ENCODE results near the gene UCN.

UCN gene

DNA sequence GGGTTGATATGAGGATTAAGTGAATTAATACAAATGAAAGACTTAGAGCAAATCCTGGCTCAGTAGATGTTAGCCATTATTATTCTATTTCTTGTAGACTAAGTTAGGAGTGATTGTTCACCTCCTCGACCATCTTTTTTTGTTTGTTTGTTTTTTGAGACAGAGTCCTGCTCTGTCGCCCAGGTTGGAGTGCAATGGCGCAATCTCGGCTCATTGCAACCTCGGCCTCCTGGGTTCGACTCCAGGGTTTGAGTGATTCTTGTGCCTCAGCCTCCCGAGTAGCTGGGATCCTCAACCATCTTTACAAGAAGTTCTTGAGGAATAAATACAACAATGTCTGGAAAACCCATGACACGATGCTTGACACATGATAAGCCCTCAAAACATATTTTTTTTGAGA lies 13.3 kb downstream of the UCN start:
- no peak for DNase-seq
- Mint-ChIP-seq H3K4me3 (no peak overlapping the region), H3K9me3 (no peaks in the 10 kb centered on the region), H3K36me3 (ENCODE audit: low read depth) (no peaks in the 10 kb centered on the region), H3K27ac (no peak overlapping the region), H3K27me3 (ENCODE audit: low read depth, poor library complexity) (peaks cover 72% of the 10 kb centered on the region), H3K4me1 (peaks cover 21% of the 10 kb centered on the region)
- TF ChIP-seq, protein P1, sequence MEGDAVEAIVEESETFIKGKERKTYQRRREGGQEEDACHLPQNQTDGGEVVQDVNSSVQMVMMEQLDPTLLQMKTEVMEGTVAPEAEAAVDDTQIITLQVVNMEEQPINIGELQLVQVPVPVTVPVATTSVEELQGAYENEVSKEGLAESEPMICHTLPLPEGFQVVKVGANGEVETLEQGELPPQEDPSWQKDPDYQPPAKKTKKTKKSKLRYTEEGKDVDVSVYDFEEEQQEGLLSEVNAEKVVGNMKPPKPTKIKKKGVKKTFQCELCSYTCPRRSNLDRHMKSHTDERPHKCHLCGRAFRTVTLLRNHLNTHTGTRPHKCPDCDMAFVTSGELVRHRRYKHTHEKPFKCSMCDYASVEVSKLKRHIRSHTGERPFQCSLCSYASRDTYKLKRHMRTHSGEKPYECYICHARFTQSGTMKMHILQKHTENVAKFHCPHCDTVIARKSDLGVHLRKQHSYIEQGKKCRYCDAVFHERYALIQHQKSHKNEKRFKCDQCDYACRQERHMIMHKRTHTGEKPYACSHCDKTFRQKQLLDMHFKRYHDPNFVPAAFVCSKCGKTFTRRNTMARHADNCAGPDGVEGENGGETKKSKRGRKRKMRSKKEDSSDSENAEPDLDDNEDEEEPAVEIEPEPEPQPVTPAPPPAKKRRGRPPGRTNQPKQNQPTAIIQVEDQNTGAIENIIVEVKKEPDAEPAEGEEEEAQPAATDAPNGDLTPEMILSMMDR (IDR thresholded peaks at IDR 0.05): no peak

DNA sequence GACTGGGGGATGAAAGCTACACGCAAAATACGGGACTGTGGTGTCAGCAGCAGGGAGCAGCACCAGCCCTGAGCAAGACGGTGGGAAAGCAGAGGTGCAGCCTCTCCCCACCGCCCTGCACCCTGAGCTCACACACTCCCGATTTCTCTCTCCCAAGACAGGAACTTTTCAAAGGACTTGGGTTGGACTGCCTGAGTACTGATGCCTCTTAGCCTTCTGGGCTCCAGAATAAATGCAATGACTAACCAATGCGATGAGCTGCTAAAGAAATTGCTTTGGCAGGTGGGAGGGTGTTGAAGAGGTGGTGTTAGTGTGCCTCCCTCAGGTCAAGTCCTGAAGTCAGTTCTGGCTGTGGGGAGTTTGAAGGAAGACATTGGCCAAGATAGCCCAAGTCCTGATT lies 16.4 kb downstream of the UCN start:
- peaks cover 17% of the 10 kb centered on the region for H3K4me1 Mint-ChIP-seq
- DNase-seq: no peak
- no peaks in the 10 kb centered on the region for H3K9me3 Mint-ChIP-seq
- no peaks in the 10 kb centered on the region for H3K36me3 Mint-ChIP-seq (ENCODE audit: low read depth)
- no peak overlapping the region for H3K4me3 Mint-ChIP-seq
- TF ChIP-seq, protein P1 (IDR thresholded peaks at IDR 0.05): no peak
- H3K27ac Mint-ChIP-seq: no peak overlapping the region
- peaks cover 78% of the 10 kb centered on the region for H3K27me3 Mint-ChIP-seq (ENCODE audit: low read depth, poor library complexity)

DNA sequence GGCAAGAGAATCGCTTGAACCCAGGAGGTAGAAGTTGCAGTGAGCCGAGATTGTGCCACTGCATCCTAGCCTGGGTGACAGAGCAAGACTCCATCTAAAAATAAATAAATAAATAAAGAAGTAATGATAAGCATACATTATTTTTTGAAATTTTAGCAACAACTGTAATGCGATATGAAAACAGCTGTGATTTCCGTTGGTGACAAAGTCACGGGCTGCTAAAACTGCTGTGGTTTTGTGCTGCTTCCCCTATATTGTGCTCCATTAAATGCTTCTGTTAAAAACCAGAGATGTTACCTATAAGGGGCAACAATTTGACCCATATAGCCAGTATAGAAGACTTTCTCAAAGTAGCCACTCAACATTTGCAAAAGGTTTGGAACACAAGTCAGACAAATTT lies 17.7 kb downstream of the UCN start:
- no peak for DNase-seq
- H3K36me3 Mint-ChIP-seq (ENCODE audit: low read depth): no peaks in the 10 kb centered on the region
- peaks cover 17% of the 10 kb centered on the region for H3K4me1 Mint-ChIP-seq

DNA sequence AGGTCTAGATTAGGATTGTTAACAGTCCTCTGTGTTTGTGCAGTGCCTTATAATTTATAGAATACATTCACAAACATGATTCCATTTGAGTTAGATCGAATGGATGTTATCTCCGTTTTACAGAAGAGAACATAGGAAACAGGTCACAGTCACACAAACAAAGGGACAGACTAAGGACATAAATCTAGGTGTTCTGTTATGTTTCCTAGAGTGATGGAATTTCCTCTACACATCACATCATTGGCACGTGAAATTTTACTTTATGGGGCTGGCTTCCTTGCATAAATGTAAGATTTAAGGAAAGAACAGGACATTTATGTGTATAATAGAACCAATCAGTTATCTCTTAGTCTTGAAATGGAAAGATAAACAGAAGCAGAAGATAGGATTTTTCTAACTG lies 19.6 kb downstream of the UCN start:
- Mint-ChIP-seq H3K4me1 (peaks cover 16% of the 10 kb centered on the region), H3K27ac (no peak overlapping the region), H3K36me3 (ENCODE audit: low read depth) (no peaks in the 10 kb centered on the region), H3K27me3 (ENCODE audit: low read depth, poor library complexity) (peaks cover 83% of the 10 kb centered on the region), H3K9me3 (no peaks in the 10 kb centered on the region), H3K4me3 (no peak overlapping the region)
- TF ChIP-seq, protein P1 (IDR thresholded peaks at IDR 0.05): no peak
- no peak for DNase-seq

More for the DNA sequence above, 17.7 kb downstream of the UCN start:
- peaks cover 78% of the 10 kb centered on the region for H3K27me3 Mint-ChIP-seq (ENCODE audit: low read depth, poor library complexity)
- no peaks in the 10 kb centered on the region for H3K9me3 Mint-ChIP-seq
- no peak overlapping the region for H3K4me3 Mint-ChIP-seq
- TF ChIP-seq, protein P1 (IDR thresholded peaks at IDR 0.05): no peak
- H3K27ac Mint-ChIP-seq: no peak overlapping the region

DNA sequence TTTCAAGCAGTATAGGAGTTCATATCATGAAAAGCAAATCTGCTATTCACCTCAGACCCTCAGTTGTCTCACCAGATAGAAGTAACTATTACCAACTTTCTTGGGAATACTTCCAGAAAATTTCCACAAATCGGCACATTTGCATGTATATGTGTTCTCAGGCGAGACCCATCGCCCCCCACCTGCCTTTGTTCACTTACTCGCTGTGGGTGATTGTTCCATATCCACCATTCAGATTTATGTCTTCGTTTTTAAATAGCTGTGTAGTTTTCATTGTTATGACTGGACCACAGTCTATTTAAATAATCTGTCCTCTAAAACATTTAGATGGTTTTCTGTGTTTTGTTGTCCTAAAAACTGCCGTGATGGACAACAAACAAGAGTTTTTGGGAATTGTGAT lies 22.8 kb downstream of the UCN start:
- H3K36me3 Mint-ChIP-seq (ENCODE audit: low read depth): no peaks in the 10 kb centered on the region
- no peaks in the 10 kb centered on the region for H3K9me3 Mint-ChIP-seq
- H3K27ac Mint-ChIP-seq: no peak overlapping the region
- H3K4me1 Mint-ChIP-seq: peaks cover 29% of the 10 kb centered on the region
- TF ChIP-seq, protein P1 (IDR thresholded peaks at IDR 0.05): no peak
- H3K27me3 Mint-ChIP-seq (ENCODE audit: low read depth, poor library complexity): peaks cover 71% of the 10 kb centered on the region
- H3K4me3 Mint-ChIP-seq: no peak overlapping the region
- no peak for DNase-seq

DNA sequence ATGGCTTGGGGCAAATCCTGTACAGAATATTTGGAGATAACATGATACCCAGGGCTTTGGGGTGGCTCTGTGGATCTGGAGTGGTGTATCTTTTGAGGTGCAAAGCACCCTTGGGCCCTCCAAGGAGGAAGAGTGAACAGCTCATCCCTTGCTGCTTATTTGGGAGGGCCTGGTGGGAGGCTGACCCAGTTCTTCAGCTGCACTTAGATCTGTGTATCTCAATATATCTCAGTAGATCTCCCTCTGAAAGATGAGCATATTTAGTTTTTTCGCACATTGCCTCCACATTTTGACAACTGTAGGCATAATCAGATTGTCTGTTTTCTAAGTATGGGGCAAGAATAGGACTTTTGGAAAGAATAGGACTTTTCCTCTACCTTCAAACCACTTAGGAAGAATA lies 23.2 kb downstream of the UCN start:
- no peak for DNase-seq
- H3K4me1 Mint-ChIP-seq: peaks cover 29% of the 10 kb centered on the region
- peaks cover 67% of the 10 kb centered on the region for H3K27me3 Mint-ChIP-seq (ENCODE audit: low read depth, poor library complexity)
- H3K27ac Mint-ChIP-seq: no peak overlapping the region
- H3K9me3 Mint-ChIP-seq: no peaks in the 10 kb centered on the region
- TF ChIP-seq, protein P1 (IDR thresholded peaks at IDR 0.05): no peak
- H3K4me3 Mint-ChIP-seq: no peak overlapping the region
- no peaks in the 10 kb centered on the region for H3K36me3 Mint-ChIP-seq (ENCODE audit: low read depth)

Measured in nephron progenitor cell (in vitro differentiated cells).